ENCODE results near the gene NUB1.

DNA sequence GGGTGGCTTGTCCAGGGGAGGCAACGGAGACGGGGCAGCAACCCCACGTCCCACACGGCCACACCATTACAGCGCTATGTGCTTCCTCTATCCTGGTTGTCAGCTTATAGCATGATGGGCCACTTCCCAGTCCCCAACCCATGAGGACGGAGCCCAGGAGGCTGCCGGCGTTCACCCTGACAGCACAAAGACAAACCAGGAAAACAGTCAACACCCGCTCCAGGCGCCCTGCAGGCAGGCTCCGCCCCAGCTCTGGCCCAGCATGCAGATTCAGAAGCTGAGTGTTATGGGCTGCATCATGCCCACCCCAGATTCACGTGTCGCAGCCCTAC is 53.4 kb downstream of the NUB1 start:
- TF ChIP-seq CTCF (IDR thresholded peaks at IDR 0.05; ENCODE audit: borderline replicate concordance, extremely low read depth, low read length, poor library complexity, severe bottlenecking) (no peak), EZH2 (IDR thresholded peaks at IDR 0.05; ENCODE audit: borderline replicate concordance, low read depth, low read length, severe bottlenecking) (no peak)
